ENCODE results near the gene GORAB.

- TF ChIP-seq MXI1 (IDR thresholded peaks at IDR 0.05; ENCODE audit: borderline replicate concordance, low read depth, low read length) (no peak), MAZ (IDR thresholded peaks at IDR 0.05; ENCODE audit: borderline replicate concordance, low read depth, low read length) (no peak), POLR2A (IDR thresholded peaks at IDR 0.05; ENCODE audit: low read depth, low read length) (no peak), USF2 (IDR thresholded peaks at IDR 0.05; ENCODE audit: low read depth, low read length) (no peak)
- TF ChIP-seq, protein P1, sequence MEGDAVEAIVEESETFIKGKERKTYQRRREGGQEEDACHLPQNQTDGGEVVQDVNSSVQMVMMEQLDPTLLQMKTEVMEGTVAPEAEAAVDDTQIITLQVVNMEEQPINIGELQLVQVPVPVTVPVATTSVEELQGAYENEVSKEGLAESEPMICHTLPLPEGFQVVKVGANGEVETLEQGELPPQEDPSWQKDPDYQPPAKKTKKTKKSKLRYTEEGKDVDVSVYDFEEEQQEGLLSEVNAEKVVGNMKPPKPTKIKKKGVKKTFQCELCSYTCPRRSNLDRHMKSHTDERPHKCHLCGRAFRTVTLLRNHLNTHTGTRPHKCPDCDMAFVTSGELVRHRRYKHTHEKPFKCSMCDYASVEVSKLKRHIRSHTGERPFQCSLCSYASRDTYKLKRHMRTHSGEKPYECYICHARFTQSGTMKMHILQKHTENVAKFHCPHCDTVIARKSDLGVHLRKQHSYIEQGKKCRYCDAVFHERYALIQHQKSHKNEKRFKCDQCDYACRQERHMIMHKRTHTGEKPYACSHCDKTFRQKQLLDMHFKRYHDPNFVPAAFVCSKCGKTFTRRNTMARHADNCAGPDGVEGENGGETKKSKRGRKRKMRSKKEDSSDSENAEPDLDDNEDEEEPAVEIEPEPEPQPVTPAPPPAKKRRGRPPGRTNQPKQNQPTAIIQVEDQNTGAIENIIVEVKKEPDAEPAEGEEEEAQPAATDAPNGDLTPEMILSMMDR (conservative IDR thresholded peaks at IDR 0.05; ENCODE audit: low read depth, low read length) = no peak
- TF ChIP-seq, protein P2, sequence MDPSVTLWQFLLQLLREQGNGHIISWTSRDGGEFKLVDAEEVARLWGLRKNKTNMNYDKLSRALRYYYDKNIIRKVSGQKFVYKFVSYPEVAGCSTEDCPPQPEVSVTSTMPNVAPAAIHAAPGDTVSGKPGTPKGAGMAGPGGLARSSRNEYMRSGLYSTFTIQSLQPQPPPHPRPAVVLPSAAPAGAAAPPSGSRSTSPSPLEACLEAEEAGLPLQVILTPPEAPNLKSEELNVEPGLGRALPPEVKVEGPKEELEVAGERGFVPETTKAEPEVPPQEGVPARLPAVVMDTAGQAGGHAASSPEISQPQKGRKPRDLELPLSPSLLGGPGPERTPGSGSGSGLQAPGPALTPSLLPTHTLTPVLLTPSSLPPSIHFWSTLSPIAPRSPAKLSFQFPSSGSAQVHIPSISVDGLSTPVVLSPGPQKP (IDR thresholded peaks at IDR 0.05; ENCODE audit: borderline replicate concordance, low read depth, low read length) = no peak
Observed at GRCh38 chr1:170567214-170567613, 35.2 kb downstream of the GORAB start.
